GM12891 (cell line): Measurements from ENCODE around the gene MBD5.

Experiments
- PAX5 ChIP-seq: IDR thresholded peaks from 2 replicates; pipeline ENCODE4 v1.6.1; 2011; ENCODE audit warnings: low read length, moderate library complexity, mild to moderate bottlenecking; ENCODE audit not compliant: insufficient read depth, severe bottlenecking
- POLR2A ChIP-seq: IDR thresholded peaks from 2 replicates; pipeline ENCODE4 v1.6.1; 2011; ENCODE audit warnings: low read depth, low read length, control low read depth
- POLR2AphosphoS5 ChIP-seq: IDR thresholded peaks from 2 replicates; pipeline ENCODE4 v1.6.1; 2011; ENCODE audit warnings: low read depth, low read length, control low read depth
- POU2F2 ChIP-seq: IDR thresholded peaks from 2 replicates; pipeline ENCODE4 v1.6.1; 2011; ENCODE audit warnings: low read depth, mild to moderate bottlenecking, control low read depth, low read length, moderate library complexity
- SPI1 ChIP-seq: IDR thresholded peaks from 2 replicates; pipeline ENCODE4 v1.6.1; 2011; ENCODE audit warnings: low read depth, low read length, control low read depth
- TAF1 ChIP-seq: IDR thresholded peaks from 2 replicates; pipeline ENCODE4 v1.6.1; 2011; ENCODE audit warnings: low read depth, low read length, control low read depth

DNA sequence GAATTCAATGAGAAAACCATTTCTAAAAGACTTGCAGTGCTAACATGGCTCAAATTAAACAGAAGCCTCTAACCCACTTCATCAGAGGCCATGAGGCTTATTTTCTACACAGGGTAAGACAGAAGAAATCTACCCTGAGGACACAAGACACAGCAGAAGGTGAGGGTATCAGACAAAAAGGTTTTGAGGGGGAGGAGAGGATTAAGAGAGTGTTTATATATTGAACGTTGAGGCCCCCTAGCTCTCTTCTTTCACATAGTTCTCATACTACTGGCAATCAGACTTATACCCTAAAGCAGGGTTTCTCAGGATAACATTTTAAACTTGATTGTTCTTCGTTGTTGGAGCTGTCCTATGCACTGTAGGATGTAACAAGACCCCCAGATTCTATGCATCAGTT is 21.8 kb upstream of the MBD5 start:
- TF ChIP-seq POLR2AphosphoS5 (no peak), POLR2A (no peak), TAF1 (no peak), POU2F2 (no peak), SPI1 (no peak), PAX5 (no peak)
